ENCODE results near the gene TM6SF1. TPM values are rescaled to one million over a fixed set of nuclear protein-coding genes. Genes with fewer than 3 reads are reported as not detected.

The TM6SF1 gene
- total and polyA plus RNA-seq, 4 donors = 2.2 to 13.0 (median 9.6) TPM

DNA sequence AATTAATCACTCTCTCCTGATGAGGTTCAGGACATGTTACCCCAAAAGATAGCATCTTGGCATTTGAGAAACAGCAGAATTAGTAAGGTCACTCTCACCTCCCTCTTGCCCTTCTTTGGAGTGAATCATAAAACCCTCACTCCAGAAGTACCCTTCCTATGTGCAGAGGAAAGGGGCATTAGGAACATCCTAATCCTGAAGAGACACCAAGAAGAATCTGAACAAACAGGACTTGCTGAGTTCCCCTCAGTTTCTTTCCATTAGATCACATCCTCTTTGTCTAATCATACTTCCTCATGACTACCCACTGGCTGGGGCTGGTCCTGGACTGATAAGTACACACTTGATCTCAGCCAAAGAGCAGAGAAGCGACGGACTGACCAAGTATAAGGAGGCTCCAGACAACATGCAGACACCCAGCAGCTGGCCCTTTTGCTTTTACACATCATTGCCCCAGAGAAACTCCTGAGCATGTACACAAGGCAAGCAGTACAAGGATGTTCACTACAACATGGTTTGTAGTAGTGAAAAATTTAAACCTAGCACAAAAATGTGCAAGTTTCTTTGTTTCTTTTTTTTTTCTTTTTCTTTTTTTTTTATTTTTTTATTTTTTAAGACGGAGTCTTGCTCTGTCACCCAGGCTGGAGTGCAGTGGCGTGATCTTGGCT is 15.0 kb upstream of the TM6SF1 start:
- ATAC-seq (ENCODE audit: low FRiP score) (peak; percentile 65), DNase-seq (peak in 1 of 2 donors; percentile 70)
- H3K27ac ChIP-seq (ENCODE audit: low read depth in 1 of 2, low read length in 2 of 2) = no peak overlapping the region

DNA sequence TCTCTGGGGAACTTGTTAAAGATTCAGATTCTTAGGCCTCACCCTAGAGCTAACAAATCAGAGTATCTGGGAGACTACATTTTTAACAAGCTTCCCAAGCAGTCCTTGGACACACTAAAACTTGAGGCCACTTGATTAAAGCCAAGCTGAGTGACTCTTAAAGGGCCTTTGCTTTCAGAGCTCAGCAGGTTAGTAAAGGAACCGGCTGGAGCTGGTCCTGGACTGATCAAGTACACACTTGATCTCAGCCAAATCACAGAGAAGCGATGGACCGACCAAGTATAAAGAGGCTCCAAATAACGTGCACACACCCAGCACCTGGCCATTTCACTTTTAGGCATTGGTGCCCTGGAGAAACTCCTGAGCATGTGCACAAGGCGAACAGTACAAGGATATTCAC is 12.9 kb upstream of the TM6SF1 start:
- DNase-seq (no peak), ATAC-seq (ENCODE audit: low FRiP score) (no peak)
- Histone ChIP-seq H3K4me3 (ENCODE audit: low read length in 2 of 2) (no peak overlapping the region), H3K27ac (ENCODE audit: low read depth in 1 of 2, low read length in 2 of 2) (no peak overlapping the region), H3K36me3 (ENCODE audit: control insufficient read depth in 1 of 2, insufficient read depth in 2 of 2, low read length in 1 of 2) (no peaks in the 10 kb centered on the region), H3K27me3 (ENCODE audit: control insufficient read depth in 1 of 2, insufficient read depth in 2 of 2, low read length in 1 of 2) (no peaks in the 10 kb centered on the region), H3K9me3 (ENCODE audit: control insufficient read depth, low read length) (peaks cover 6% of the 10 kb centered on the region), H3K4me1 (ENCODE audit: control insufficient read depth in 1 of 2, insufficient read depth in 2 of 2, low read length in 2 of 2) (no peaks in the 10 kb centered on the region)
- intact Hi-C loops (cut with DNase I) = no loop called here
- WGBS, 2 donors = 90 to 92% methylated on average over 5 of the region's 5 CpGs

More for the DNA sequence above, 15.0 kb upstream of the TM6SF1 start:
- Histone ChIP-seq H3K36me3 (ENCODE audit: control insufficient read depth in 1 of 2, insufficient read depth in 2 of 2, low read length in 1 of 2) (no peaks in the 10 kb centered on the region), H3K9me3 (ENCODE audit: control insufficient read depth, low read length) (peaks cover 3% of the 10 kb centered on the region), H3K4me1 (ENCODE audit: control insufficient read depth in 1 of 2, insufficient read depth in 2 of 2, low read length in 2 of 2) (no peaks in the 10 kb centered on the region), H3K27me3 (ENCODE audit: control insufficient read depth in 1 of 2, insufficient read depth in 2 of 2, low read length in 1 of 2) (no peaks in the 10 kb centered on the region), H3K4me3 (ENCODE audit: low read length in 2 of 2) (no peak overlapping the region)
- 70 to 75% methylated on average over 4 of the region's 4 CpGs for WGBS, 2 donors
- intact Hi-C loops (cut with DNase I) = no loop called here

DNA sequence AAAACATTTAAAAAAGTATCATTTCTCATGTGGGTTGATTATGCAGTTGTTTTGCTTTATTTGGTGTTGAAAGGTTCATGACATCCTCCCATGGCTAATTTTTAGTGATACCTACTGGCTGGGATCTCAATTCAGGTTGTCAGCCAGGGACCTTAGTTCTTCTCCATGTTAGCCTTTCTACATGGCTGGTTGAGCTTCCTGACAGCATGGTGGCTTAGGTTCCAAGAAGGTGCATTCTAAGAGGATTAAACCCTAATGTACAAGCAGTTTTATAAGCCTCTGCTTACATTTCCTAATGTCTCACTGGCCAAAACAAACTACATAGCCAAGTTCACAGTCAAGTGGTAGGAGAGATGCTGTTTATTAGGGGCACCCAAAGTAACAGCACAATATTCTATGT is 9.4 kb upstream of the TM6SF1 start:
- DNase-seq = no peak
- intact Hi-C loops (cut with DNase I) = no loop called here
- Histone ChIP-seq H3K27ac (ENCODE audit: low read depth in 1 of 2, low read length in 2 of 2) (no peak overlapping the region), H3K36me3 (ENCODE audit: control insufficient read depth in 1 of 2, insufficient read depth in 2 of 2, low read length in 1 of 2) (no peaks in the 10 kb centered on the region), H3K4me3 (ENCODE audit: low read length in 2 of 2) (no peak overlapping the region), H3K27me3 (ENCODE audit: control insufficient read depth in 1 of 2, insufficient read depth in 2 of 2, low read length in 1 of 2) (no peaks in the 10 kb centered on the region), H3K9me3 (ENCODE audit: control insufficient read depth, low read length) (peaks cover 6% of the 10 kb centered on the region), H3K4me1 (ENCODE audit: control insufficient read depth in 1 of 2, insufficient read depth in 2 of 2, low read length in 2 of 2) (no peaks in the 10 kb centered on the region)
- no peak for ATAC-seq (ENCODE audit: low FRiP score)

DNA sequence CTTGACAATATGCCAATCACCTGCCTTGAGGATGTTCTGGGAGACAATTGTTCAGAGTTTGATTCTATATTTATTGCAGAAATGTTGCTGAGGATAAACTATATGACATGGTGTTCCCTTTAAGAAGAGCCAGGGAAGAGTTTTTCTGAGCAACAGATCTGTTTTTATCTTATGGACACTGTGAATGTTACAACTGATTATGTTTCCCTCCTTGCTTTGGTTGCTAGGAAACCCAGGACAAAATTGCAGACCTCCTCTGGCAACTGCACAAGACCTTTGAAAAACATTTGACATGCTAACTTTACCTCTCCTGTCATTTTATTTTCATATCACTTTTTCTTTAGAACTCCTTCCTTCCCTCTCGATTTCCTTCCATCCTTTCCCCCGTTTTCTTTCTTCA is 8.2 kb upstream of the TM6SF1 start:
- no peak for DNase-seq
- Histone ChIP-seq H3K27me3 (ENCODE audit: control insufficient read depth in 1 of 2, insufficient read depth in 2 of 2, low read length in 1 of 2) (no peaks in the 10 kb centered on the region), H3K4me3 (ENCODE audit: low read length in 2 of 2) (no peak overlapping the region), H3K9me3 (ENCODE audit: control insufficient read depth, low read length) (peaks cover 6% of the 10 kb centered on the region), H3K36me3 (ENCODE audit: control insufficient read depth in 1 of 2, insufficient read depth in 2 of 2, low read length in 1 of 2) (no peaks in the 10 kb centered on the region), H3K27ac (ENCODE audit: low read depth in 1 of 2, low read length in 2 of 2) (no peak overlapping the region), H3K4me1 (ENCODE audit: control insufficient read depth in 1 of 2, insufficient read depth in 2 of 2, low read length in 2 of 2) (no peaks in the 10 kb centered on the region)
- intact Hi-C loops (cut with DNase I) = no loop called here
- WGBS, 2 donors = 71 to 77% methylated on average over 2 of the region's 2 CpGs
- no peak for ATAC-seq (ENCODE audit: low FRiP score)

DNA sequence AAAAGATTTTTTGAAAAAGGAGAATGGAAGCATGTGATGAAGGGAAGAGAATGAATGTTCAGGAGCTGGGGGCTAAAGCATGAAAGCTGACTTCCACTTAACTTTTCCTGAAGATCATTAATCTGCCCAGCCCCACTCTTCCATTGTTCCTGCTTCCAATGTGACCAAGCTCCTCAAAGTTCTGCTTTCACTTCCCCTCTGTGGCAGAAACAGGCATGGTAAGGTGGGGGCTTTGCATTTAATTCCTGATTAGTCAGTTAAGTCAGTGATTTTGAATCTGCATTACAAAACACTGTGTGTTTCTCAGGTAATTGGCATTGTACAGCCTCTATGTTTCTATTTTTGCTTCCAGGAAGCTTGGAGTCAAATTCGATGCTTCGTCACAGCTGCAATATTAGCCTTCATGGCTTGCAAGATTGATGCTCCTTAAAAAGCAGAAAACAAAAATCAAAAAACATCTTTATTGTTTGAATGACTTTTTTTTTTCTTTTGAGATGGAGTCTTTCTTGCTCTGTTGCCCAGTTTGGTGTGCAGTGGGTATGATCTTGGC is 7.3 kb upstream of the TM6SF1 start:
- no peak for ATAC-seq (ENCODE audit: low FRiP score)
- no peaks in the 10 kb centered on the region for H3K4me1 ChIP-seq (ENCODE audit: control insufficient read depth in 1 of 2, insufficient read depth in 2 of 2, low read length in 2 of 2)
- no peak overlapping the region for H3K4me3 ChIP-seq (ENCODE audit: low read length in 2 of 2)
- DNase-seq = no peak
- H3K36me3 ChIP-seq (ENCODE audit: control insufficient read depth in 1 of 2, insufficient read depth in 2 of 2, low read length in 1 of 2) = no peaks in the 10 kb centered on the region
- no peaks in the 10 kb centered on the region for H3K27me3 ChIP-seq (ENCODE audit: control insufficient read depth in 1 of 2, insufficient read depth in 2 of 2, low read length in 1 of 2)
- WGBS, 2 donors = 57 to 60% methylated on average over 2 of the region's 2 CpGs
- intact Hi-C loops (cut with DNase I) = loop anchor here in 1 of 2 donors (10.0 kb wide), 1 partner anchor 95 kb away; no protein-coding TSS in a partner anchor
- no peak overlapping the region for H3K27ac ChIP-seq (ENCODE audit: low read depth in 1 of 2, low read length in 2 of 2)
- H3K9me3 ChIP-seq (ENCODE audit: control insufficient read depth, low read length) = peaks cover 6% of the 10 kb centered on the region

DNA sequence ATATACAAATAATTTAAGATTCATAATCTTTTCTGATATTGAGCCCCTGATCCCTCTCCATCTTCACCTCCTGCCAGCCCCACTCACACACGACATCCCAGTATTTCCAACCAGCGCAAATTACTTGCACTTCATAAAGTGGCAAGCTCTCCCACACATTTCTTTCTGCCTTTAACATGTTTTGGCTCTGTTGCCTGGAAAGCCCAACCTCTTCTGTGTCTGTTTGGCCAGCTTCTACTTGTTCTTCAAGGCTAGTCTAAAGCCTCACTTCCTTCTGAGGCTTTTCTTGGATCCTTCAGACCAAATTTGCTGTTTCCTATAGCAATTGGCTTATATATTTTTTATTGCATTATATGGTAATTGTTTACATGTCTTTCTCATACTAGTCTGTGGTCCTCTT is 5.1 kb upstream of the TM6SF1 start:
- intact Hi-C loops (cut with DNase I) = loop anchor here in 1 of 2 donors (10.0 kb wide), 1 partner anchor 98 kb away; no protein-coding TSS in a partner anchor
- no peak for ATAC-seq (ENCODE audit: low FRiP score)
- no peaks in the 10 kb centered on the region for H3K27me3 ChIP-seq (ENCODE audit: control insufficient read depth in 1 of 2, insufficient read depth in 2 of 2, low read length in 1 of 2)

DNA sequence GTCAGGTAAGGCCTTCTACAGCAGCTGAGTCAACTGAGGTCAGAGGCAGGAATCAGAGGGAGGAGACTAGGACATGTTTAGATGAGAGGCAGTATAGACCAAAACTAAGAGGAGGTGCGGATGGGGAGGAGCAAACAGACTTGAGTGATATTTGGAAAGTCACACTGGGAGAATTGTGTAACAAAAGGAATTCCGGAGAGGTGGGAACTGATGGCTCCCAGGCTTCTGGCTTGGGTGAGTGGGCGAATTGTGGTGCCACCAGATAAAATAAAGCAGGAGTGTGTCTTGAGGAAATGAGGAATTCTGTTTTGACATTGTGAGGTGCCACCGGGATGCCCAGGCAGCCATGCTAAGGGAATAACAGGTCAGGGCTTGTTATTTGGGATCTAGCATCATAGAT is 3.3 kb upstream of the TM6SF1 start:
- Histone ChIP-seq H3K9me3 (ENCODE audit: control insufficient read depth, low read length) (no peaks in the 10 kb centered on the region), H3K27me3 (ENCODE audit: control insufficient read depth in 1 of 2, insufficient read depth in 2 of 2, low read length in 1 of 2) (no peaks in the 10 kb centered on the region), H3K27ac (ENCODE audit: low read depth in 1 of 2, low read length in 2 of 2) (no peak overlapping the region), H3K4me1 (ENCODE audit: control insufficient read depth in 1 of 2, insufficient read depth in 2 of 2, low read length in 2 of 2) (no peaks in the 10 kb centered on the region), H3K36me3 (ENCODE audit: control insufficient read depth in 1 of 2, insufficient read depth in 2 of 2, low read length in 1 of 2) (no peaks in the 10 kb centered on the region), H3K4me3 (ENCODE audit: low read length in 2 of 2) (no peak overlapping the region)
- intact Hi-C loops (cut with DNase I) = loop anchor here in 1 of 2 donors (10.0 kb wide), 1 partner anchor 99 kb away; no protein-coding TSS in a partner anchor
- 95 to 96% methylated on average over 4 of the region's 4 CpGs for whole genome bisulfite sequencing, 2 donors
- ATAC-seq (ENCODE audit: low FRiP score) (no peak), DNase-seq (no peak)

More for the DNA sequence above, 5.1 kb upstream of the TM6SF1 start:
- H3K9me3 ChIP-seq (ENCODE audit: control insufficient read depth, low read length) = peaks cover 4% of the 10 kb centered on the region
- H3K4me3 ChIP-seq (ENCODE audit: low read length in 2 of 2) = no peak overlapping the region
- DNase-seq = no peak
- H3K27ac ChIP-seq (ENCODE audit: low read depth in 1 of 2, low read length in 2 of 2) = no peak overlapping the region
- no peaks in the 10 kb centered on the region for H3K36me3 ChIP-seq (ENCODE audit: control insufficient read depth in 1 of 2, insufficient read depth in 2 of 2, low read length in 1 of 2)
- no peaks in the 10 kb centered on the region for H3K4me1 ChIP-seq (ENCODE audit: control insufficient read depth in 1 of 2, insufficient read depth in 2 of 2, low read length in 2 of 2)
- WGBS, 2 donors = 6 to 9% methylated on average over 2 of the region's 2 CpGs

DNA sequence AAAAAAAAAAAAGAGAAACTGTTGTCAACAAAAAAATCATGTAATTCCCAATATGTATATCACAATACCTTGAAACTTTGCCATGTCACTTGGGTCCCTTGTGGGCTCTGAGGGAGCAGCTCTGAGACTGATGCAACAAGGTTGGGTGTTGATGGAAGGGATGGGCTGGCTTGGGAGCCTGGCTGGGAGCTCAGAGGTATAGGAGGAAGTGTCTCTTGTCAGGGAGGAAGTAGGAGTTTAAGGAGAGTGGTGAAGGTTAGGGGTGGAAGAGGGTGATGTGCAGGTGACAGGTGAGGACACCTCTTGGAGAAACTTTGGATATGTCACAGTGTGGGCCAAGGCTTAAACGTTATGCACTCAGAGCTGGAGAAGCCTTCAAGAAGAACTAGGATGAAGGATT is 2.0 kb upstream of the TM6SF1 start:
- Histone ChIP-seq H3K36me3 (ENCODE audit: control insufficient read depth in 1 of 2, insufficient read depth in 2 of 2, low read length in 1 of 2) (no peaks in the 10 kb centered on the region), H3K27ac (ENCODE audit: low read depth in 1 of 2, low read length in 2 of 2) (no peak overlapping the region), H3K9me3 (ENCODE audit: control insufficient read depth, low read length) (no peaks in the 10 kb centered on the region), H3K4me1 (ENCODE audit: control insufficient read depth in 1 of 2, insufficient read depth in 2 of 2, low read length in 2 of 2) (no peaks in the 10 kb centered on the region), H3K27me3 (ENCODE audit: control insufficient read depth in 1 of 2, insufficient read depth in 2 of 2, low read length in 1 of 2) (no peaks in the 10 kb centered on the region), H3K4me3 (ENCODE audit: low read length in 2 of 2) (no peak overlapping the region)
- intact Hi-C loops (cut with DNase I) = loop anchor here in 1 of 2 donors (10.0 kb wide), 1 partner anchor 101 kb away; no protein-coding TSS in a partner anchor
- WGBS, 2 donors = 67 to 72% methylated on average over 1 of the region's 1 CpG
- ATAC-seq (ENCODE audit: low FRiP score) = no peak
- DNase-seq = no peak

DNA sequence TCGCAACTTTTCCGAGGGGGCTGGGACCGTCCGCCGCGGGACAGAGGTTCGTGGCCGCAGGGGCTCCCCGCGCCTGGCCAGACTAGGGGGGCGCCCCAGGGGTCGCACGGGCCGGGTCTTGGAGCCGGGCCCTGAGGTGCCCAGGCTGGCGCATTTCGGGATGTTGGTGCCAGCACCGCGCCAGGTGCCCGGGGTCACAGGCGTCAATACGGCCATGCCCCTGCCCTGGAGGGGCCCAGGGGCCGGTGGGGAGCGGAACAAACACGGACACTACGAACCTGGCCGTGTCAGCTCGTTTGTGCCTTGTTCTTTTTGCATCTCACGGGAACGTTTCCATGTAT is 366 bp downstream of the TM6SF1 start:
- Histone ChIP-seq H3K9me3 (ENCODE audit: control insufficient read depth, low read length) (no peaks in the 10 kb centered on the region), H3K36me3 (ENCODE audit: control insufficient read depth in 1 of 2, insufficient read depth in 2 of 2, low read length in 1 of 2) (no peaks in the 10 kb centered on the region), H3K27ac (ENCODE audit: low read depth in 1 of 2, low read length in 2 of 2) (no peak overlapping the region), H3K4me1 (ENCODE audit: control insufficient read depth in 1 of 2, insufficient read depth in 2 of 2, low read length in 2 of 2) (no peaks in the 10 kb centered on the region), H3K27me3 (ENCODE audit: control insufficient read depth in 1 of 2, insufficient read depth in 2 of 2, low read length in 1 of 2) (no peaks in the 10 kb centered on the region), H3K4me3 (ENCODE audit: low read length in 2 of 2) (peak overlapping the region; percentile 24 to 48)
- no peak for DNase-seq
- peak; percentile 19 for ATAC-seq (ENCODE audit: low FRiP score)
- intact Hi-C loops (cut with DNase I) = loop anchor here in 1 of 2 donors (2.0 to 10.0 kb wide), 2 partner anchors 41 to 103 kb away; partner anchors contain the start of gene BTBD1
- 1% methylated on average over 26 to 30 of the region's 30 CpGs for WGBS, 2 donors

Data from aorta (tissue), 5 donors.